HEK293 (cell line): ENCODE measurements around the gene SIDT2.

Experiments used
- HOXD13 ChIP-seq: sonication (generic); formaldehyde crosslinking; IDR thresholded peaks from 2 replicates; pipeline ENCODE4 v1.8.0; 2022; ENCODE audit warnings: missing genetic modification reagents, borderline replicate concordance
- SCRT1 ChIP-seq: fragments of 450-650 bp; formaldehyde crosslinking; IDR thresholded peaks from 2 replicates; pipeline ENCODE4 v1.5.1; 2016; ENCODE audit warnings: missing biosample characterization, missing genetic modification characterization, borderline replicate concordance
- ZBTB21 ChIP-seq: fragments of 450-650 bp; formaldehyde crosslinking; IDR thresholded peaks from 2 replicates; pipeline ENCODE4 v1.5.1; 2017; ENCODE audit warnings: missing biosample characterization, missing genetic modification characterization
- ZBTB8A ChIP-seq: fragments of 450-650 bp; formaldehyde crosslinking; IDR thresholded peaks from 2 replicates; pipeline ENCODE4 v1.5.1; 2016; ENCODE audit warnings: missing biosample characterization, missing genetic modification characterization
- ZNF121 ChIP-seq: fragments of 450-650 bp; formaldehyde crosslinking; IDR thresholded peaks from 2 replicates; pipeline ENCODE4 v1.5.1; 2016; ENCODE audit warnings: missing biosample characterization, missing genetic modification characterization
- ZNF132 ChIP-seq: fragments of 450-650 bp; formaldehyde crosslinking; IDR thresholded peaks from 2 replicates; pipeline ENCODE4 v1.5.1; 2017; ENCODE audit warnings: missing biosample characterization, missing genetic modification characterization, borderline replicate concordance
- ZNF239 ChIP-seq: fragments of 450-650 bp; formaldehyde crosslinking; IDR thresholded peaks from 2 replicates; pipeline ENCODE4 v1.5.1; 2016; ENCODE audit warnings: missing biosample characterization, missing genetic modification characterization
- ZNF248 ChIP-seq: fragments of 450-650 bp; formaldehyde crosslinking; IDR thresholded peaks from 2 replicates; pipeline ENCODE4 v1.5.1; 2017; ENCODE audit warnings: missing biosample characterization, missing genetic modification characterization
- ZNF266 ChIP-seq: fragments of 450-650 bp; formaldehyde crosslinking; IDR thresholded peaks from 2 replicates; pipeline ENCODE4 v1.5.1; 2016; ENCODE audit warnings: missing biosample characterization, missing genetic modification characterization, low read depth
- ZNF350 ChIP-seq: fragments of 450-650 bp; formaldehyde crosslinking; IDR thresholded peaks from 2 replicates; pipeline ENCODE4 v1.5.0; 2017; ENCODE audit warnings: missing biosample characterization, mild to moderate bottlenecking, missing genetic modification characterization
- ZNF521 ChIP-seq: fragments of 450-650 bp; formaldehyde crosslinking; IDR thresholded peaks from 2 replicates; pipeline ENCODE4 v1.5.1; 2017; ENCODE audit warnings: missing biosample characterization, mild to moderate bottlenecking, missing genetic modification characterization
- ZNF529 ChIP-seq: fragments of 450-650 bp; formaldehyde crosslinking; IDR thresholded peaks from 2 replicates; pipeline ENCODE4 v1.5.1; 2017; ENCODE audit warnings: missing genetic modification characterization, missing biosample characterization; ENCODE audit not compliant: insufficient replicate concordance
- ZNF560 ChIP-seq: fragments of 450-650 bp; formaldehyde crosslinking; IDR thresholded peaks from 2 replicates; pipeline ENCODE4 v1.5.1; 2017; ENCODE audit warnings: missing biosample characterization, missing genetic modification characterization, borderline replicate concordance
- ZNF571 ChIP-seq: fragments of 450-650 bp; formaldehyde crosslinking; IDR thresholded peaks from 2 replicates; pipeline ENCODE4 v1.5.0; 2017; ENCODE audit warnings: missing biosample characterization, missing genetic modification characterization
- ZNF664 ChIP-seq: fragments of 450-650 bp; formaldehyde crosslinking; IDR thresholded peaks from 2 replicates; pipeline ENCODE4 v1.5.1; 2016; ENCODE audit warnings: missing biosample characterization, missing genetic modification characterization
- ZXDB ChIP-seq: fragments of 450-650 bp; formaldehyde crosslinking; IDR thresholded peaks from 2 replicates; pipeline ENCODE4 v1.5.1; 2016; ENCODE audit warnings: missing biosample characterization, missing genetic modification characterization
- TF ChIP-seq, protein P1 (sequence below): fragments of 450-650 bp; formaldehyde crosslinking; IDR thresholded peaks from 2 replicates; pipeline ENCODE4 v1.5.1; 2016; ENCODE audit warnings: missing biosample characterization, missing genetic modification characterization
- TF ChIP-seq, protein P2 (sequence below): fragments of 450-650 bp; formaldehyde crosslinking; IDR thresholded peaks from 2 replicates; pipeline ENCODE4 v1.5.1; 2016; ENCODE audit warnings: missing biosample characterization, missing genetic modification characterization, borderline replicate concordance
- TF ChIP-seq, protein P3 (sequence below): fragments of 450-650 bp; formaldehyde crosslinking; IDR thresholded peaks from 2 replicates; pipeline ENCODE4 v1.5.1; 2016; ENCODE audit warnings: missing biosample characterization, missing genetic modification characterization
- TF ChIP-seq, protein P4 (sequence below): fragments of 450-650 bp; formaldehyde crosslinking; IDR thresholded peaks from 2 replicates; pipeline ENCODE4 v1.5.0; 2017; ENCODE audit warnings: missing biosample characterization, missing genetic modification characterization, borderline replicate concordance
- TF ChIP-seq, protein P5 (sequence below): fragments of 450-650 bp; formaldehyde crosslinking; IDR thresholded peaks from 2 replicates; pipeline ENCODE4 v1.5.1; 2016; ENCODE audit warnings: missing biosample characterization, missing genetic modification characterization
- TF ChIP-seq, protein P6 (sequence below): fragments of 450-650 bp; formaldehyde crosslinking; IDR thresholded peaks from 2 replicates; pipeline ENCODE4 v1.5.1; 2016; ENCODE audit warnings: missing biosample characterization, missing genetic modification characterization

The SIDT2 gene

DNA sequence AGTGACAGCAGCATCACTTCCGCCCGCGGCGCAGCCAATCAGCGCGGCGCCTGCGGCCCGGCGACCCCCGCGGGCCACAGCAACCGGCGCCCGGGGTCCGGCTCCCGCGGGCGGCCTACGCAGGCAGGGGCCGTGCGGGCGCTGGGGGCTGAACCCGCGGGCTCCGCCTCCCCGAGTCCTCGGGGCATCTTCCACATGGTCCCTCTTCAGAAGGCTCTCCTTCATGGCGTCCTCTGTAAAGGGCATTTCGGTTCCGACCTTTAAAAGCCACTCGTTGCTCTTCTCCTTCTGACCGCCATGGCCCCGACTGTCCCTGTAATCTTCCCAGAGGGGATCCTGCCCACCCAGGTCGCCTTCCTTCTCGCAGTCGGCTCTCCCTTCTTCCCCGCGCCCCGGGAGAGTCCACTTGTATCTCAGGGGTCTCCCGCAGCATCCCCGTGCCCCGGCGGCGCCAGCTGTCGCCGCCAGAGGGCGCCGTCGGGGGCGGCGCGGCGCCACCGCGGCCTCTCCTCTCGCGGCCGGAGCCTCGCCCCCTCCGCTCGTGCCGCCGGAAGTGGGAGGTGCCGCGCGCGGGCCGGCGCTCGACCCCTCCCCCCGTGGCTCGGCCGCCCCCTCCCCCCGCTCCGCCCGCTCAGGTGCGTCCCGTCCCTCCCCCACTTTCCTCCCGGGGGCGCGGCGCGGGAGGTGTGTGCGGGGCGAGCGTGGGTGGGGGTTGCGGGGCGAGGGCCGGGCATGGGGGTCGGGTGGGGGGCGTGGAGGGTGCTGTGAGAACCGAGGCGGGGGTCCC, 53.7 kb downstream of the SIDT2 start, which contains the start of gene RNF214 (continued):
- TF ChIP-seq, protein P1, sequence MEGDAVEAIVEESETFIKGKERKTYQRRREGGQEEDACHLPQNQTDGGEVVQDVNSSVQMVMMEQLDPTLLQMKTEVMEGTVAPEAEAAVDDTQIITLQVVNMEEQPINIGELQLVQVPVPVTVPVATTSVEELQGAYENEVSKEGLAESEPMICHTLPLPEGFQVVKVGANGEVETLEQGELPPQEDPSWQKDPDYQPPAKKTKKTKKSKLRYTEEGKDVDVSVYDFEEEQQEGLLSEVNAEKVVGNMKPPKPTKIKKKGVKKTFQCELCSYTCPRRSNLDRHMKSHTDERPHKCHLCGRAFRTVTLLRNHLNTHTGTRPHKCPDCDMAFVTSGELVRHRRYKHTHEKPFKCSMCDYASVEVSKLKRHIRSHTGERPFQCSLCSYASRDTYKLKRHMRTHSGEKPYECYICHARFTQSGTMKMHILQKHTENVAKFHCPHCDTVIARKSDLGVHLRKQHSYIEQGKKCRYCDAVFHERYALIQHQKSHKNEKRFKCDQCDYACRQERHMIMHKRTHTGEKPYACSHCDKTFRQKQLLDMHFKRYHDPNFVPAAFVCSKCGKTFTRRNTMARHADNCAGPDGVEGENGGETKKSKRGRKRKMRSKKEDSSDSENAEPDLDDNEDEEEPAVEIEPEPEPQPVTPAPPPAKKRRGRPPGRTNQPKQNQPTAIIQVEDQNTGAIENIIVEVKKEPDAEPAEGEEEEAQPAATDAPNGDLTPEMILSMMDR (tag by site-specific recombination): peak; percentile 65; the same call in 1 of the 2 replicates
- TF ChIP-seq ZNF560: no peak
- no peak for TF ChIP-seq ZNF239 (tag by site-specific recombination)
- TF ChIP-seq ZBTB8A (tag by site-specific recombination): peak; percentile 53; the same call in 1 of the 2 replicates
- TF ChIP-seq, protein P2, sequence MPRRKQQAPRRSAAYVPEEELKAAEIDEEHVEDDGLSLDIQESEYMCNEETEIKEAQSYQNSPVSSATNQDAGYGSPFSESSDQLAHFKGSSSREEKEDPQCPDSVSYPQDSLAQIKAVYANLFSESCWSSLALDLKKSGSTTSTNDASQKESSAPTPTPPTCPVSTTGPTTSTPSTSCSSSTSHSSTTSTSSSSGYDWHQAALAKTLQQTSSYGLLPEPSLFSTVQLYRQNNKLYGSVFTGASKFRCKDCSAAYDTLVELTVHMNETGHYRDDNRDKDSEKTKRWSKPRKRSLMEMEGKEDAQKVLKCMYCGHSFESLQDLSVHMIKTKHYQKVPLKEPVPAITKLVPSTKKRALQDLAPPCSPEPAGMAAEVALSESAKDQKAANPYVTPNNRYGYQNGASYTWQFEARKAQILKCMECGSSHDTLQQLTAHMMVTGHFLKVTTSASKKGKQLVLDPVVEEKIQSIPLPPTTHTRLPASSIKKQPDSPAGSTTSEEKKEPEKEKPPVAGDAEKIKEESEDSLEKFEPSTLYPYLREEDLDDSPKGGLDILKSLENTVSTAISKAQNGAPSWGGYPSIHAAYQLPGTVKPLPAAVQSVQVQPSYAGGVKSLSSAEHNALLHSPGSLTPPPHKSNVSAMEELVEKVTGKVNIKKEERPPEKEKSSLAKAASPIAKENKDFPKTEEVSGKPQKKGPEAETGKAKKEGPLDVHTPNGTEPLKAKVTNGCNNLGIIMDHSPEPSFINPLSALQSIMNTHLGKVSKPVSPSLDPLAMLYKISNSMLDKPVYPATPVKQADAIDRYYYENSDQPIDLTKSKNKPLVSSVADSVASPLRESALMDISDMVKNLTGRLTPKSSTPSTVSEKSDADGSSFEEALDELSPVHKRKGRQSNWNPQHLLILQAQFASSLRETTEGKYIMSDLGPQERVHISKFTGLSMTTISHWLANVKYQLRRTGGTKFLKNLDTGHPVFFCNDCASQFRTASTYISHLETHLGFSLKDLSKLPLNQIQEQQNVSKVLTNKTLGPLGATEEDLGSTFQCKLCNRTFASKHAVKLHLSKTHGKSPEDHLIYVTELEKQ (tag by site-specific recombination): no peak
- TF ChIP-seq, protein P3, sequence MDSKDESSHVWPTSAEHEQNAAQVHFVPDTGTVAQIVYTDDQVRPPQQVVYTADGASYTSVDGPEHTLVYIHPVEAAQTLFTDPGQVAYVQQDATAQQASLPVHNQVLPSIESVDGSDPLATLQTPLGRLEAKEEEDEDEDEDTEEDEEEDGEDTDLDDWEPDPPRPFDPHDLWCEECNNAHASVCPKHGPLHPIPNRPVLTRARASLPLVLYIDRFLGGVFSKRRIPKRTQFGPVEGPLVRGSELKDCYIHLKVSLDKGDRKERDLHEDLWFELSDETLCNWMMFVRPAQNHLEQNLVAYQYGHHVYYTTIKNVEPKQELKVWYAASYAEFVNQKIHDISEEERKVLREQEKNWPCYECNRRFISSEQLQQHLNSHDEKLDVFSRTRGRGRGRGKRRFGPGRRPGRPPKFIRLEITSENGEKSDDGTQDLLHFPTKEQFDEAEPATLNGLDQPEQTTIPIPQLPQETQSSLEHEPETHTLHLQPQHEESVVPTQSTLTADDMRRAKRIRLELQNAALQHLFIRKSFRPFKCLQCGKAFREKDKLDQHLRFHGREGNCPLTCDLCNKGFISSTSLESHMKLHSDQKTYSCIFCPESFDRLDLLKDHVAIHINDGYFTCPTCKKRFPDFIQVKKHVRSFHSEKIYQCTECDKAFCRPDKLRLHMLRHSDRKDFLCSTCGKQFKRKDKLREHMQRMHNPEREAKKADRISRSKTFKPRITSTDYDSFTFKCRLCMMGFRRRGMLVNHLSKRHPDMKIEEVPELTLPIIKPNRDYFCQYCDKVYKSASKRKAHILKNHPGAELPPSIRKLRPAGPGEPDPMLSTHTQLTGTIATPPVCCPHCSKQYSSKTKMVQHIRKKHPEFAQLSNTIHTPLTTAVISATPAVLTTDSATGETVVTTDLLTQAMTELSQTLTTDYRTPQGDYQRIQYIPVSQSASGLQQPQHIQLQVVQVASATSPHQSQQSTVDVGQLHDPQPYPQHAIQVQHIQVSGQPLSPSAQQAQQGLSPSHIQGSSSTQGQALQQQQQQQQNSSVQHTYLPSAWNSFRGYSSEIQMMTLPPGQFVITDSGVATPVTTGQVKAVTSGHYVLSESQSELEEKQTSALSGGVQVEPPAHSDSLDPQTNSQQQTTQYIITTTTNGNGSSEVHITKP: peak; percentile 94
- no peak for TF ChIP-seq ZNF350
- no peak for TF ChIP-seq ZNF571 (tag by site-specific recombination)
- peak; percentile 69; the same call in 1 of the 2 replicates for TF ChIP-seq ZXDB (tag by site-specific recombination)
- no peak for TF ChIP-seq ZNF121 (tag by site-specific recombination)
- TF ChIP-seq HOXD13 (CRISPR knock-in tag): no peak
- TF ChIP-seq, protein P4, sequence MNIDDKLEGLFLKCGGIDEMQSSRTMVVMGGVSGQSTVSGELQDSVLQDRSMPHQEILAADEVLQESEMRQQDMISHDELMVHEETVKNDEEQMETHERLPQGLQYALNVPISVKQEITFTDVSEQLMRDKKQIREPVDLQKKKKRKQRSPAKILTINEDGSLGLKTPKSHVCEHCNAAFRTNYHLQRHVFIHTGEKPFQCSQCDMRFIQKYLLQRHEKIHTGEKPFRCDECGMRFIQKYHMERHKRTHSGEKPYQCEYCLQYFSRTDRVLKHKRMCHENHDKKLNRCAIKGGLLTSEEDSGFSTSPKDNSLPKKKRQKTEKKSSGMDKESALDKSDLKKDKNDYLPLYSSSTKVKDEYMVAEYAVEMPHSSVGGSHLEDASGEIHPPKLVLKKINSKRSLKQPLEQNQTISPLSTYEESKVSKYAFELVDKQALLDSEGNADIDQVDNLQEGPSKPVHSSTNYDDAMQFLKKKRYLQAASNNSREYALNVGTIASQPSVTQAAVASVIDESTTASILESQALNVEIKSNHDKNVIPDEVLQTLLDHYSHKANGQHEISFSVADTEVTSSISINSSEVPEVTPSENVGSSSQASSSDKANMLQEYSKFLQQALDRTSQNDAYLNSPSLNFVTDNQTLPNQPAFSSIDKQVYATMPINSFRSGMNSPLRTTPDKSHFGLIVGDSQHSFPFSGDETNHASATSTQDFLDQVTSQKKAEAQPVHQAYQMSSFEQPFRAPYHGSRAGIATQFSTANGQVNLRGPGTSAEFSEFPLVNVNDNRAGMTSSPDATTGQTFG (tag by site-specific recombination): no peak
- TF ChIP-seq ZNF266 (tag by site-specific recombination): no peak
- no peak for TF ChIP-seq ZNF521 (tag by site-specific recombination)
- TF ChIP-seq, protein P5, sequence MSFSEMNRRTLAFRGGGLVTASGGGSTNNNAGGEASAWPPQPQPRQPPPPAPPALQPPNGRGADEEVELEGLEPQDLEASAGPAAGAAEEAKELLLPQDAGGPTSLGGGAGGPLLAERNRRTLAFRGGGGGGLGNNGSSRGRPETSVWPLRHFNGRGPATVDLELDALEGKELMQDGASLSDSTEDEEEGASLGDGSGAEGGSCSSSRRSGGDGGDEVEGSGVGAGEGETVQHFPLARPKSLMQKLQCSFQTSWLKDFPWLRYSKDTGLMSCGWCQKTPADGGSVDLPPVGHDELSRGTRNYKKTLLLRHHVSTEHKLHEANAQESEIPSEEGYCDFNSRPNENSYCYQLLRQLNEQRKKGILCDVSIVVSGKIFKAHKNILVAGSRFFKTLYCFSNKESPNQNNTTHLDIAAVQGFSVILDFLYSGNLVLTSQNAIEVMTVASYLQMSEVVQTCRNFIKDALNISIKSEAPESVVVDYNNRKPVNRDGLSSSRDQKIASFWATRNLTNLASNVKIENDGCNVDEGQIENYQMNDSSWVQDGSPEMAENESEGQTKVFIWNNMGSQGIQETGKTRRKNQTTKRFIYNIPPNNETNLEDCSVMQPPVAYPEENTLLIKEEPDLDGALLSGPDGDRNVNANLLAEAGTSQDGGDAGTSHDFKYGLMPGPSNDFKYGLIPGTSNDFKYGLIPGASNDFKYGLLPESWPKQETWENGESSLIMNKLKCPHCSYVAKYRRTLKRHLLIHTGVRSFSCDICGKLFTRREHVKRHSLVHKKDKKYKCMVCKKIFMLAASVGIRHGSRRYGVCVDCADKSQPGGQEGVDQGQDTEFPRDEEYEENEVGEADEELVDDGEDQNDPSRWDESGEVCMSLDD (tag by site-specific recombination): no peak
- no peak for TF ChIP-seq ZNF132
- TF ChIP-seq ZNF529: no peak
- no peak for TF ChIP-seq ZBTB21
- TF ChIP-seq SCRT1 (tag by site-specific recombination): no peak
- no peak for TF ChIP-seq ZNF664 (tag by site-specific recombination)
- TF ChIP-seq ZNF248 (tag by site-specific recombination): no peak
- TF ChIP-seq, protein P6, sequence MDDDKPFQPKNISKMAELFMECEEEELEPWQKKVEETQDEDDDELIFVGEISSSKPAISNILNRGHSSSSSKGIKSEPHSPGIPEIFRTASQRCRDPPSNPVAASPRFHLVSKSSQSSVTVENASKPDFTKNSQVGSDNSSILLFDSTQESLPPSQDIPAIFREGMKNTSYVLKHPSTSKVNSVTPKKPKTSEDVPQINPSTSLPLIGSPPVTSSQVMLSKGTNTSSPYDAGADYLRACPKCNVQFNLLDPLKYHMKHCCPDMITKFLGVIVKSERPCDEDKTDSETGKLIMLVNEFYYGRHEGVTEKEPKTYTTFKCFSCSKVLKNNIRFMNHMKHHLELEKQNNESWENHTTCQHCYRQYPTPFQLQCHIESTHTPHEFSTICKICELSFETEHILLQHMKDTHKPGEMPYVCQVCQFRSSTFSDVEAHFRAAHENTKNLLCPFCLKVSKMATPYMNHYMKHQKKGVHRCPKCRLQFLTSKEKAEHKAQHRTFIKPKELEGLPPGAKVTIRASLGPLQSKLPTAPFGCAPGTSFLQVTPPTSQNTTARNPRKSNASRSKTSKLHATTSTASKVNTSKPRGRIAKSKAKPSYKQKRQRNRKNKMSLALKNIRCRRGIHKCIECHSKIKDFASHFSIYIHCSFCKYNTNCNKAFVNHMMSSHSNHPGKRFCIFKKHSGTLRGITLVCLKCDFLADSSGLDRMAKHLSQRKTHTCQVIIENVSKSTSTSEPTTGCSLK (tag by site-specific recombination): no peak
